ENCODE data around the gene CCDC69. TPM values are rescaled to one million over a fixed set of nuclear protein-coding genes. Genes with fewer than 3 reads are reported as not detected.

CCDC69 gene
- total RNA-seq, 6 experiments from 2014 or later = 11.8 to 30.9 (median 22.9) TPM

DNA sequence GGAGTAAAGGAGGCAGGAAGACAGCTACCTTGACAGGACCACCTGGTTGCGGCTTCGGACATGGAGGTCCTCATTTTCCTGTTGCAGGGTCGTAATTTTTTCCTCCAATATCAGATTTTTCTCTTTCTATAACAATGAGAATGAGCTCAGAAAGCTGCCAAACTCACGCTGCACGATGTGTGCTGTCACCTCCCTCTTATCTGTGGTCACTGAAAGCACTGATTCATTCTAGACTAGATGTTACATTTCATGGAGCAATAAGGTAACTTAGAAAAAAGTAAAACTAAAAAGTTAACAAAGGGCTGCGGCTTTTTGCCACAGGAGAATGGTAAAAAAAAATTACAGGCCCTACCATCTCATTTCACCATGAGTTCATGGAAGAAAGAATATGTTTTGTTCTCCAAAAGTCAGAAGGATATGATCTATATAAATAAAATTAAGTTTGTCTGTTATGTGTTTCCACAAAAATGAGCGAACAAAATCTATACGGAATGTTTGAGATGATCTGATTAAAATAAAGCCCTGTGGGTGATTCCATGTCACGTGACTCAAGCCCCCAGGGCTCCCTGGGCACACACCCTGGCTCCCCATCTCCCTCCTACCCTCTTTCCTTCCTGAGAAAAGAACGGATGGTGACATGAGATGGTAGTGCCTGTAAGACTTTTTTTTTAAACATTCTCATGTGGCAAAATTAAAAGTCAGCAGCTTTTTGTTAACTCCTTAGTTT, 39.4 kb downstream of the CCDC69 start:
- H3K27ac ChIP-seq = no peak overlapping the region
- no peak for ATAC-seq
- no peak for TF ChIP-seq POLR2A (IDR thresholded peaks at IDR 0.05)
- TF ChIP-seq, protein P1, sequence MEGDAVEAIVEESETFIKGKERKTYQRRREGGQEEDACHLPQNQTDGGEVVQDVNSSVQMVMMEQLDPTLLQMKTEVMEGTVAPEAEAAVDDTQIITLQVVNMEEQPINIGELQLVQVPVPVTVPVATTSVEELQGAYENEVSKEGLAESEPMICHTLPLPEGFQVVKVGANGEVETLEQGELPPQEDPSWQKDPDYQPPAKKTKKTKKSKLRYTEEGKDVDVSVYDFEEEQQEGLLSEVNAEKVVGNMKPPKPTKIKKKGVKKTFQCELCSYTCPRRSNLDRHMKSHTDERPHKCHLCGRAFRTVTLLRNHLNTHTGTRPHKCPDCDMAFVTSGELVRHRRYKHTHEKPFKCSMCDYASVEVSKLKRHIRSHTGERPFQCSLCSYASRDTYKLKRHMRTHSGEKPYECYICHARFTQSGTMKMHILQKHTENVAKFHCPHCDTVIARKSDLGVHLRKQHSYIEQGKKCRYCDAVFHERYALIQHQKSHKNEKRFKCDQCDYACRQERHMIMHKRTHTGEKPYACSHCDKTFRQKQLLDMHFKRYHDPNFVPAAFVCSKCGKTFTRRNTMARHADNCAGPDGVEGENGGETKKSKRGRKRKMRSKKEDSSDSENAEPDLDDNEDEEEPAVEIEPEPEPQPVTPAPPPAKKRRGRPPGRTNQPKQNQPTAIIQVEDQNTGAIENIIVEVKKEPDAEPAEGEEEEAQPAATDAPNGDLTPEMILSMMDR (IDR thresholded peaks at IDR 0.05) = no peak
- H3K36me3 ChIP-seq = peaks cover 0 to 24% (median 0%) of the 10 kb centered on the region in 4 donors
- no peaks in the 10 kb centered on the region for H3K4me1 ChIP-seq
- peak in 1 of 3 donors; percentile 20 for DNase-seq
- 75% methylated on average over 10 of the region's 10 CpGs for WGBS (ENCODE audit: insufficient coverage, low coverage, low lambda C conversion rate, missing lambda C conversion rate)
- intact Hi-C loops (cut with DNase I) = no loop called here
- H3K4me3 ChIP-seq = no peak overlapping the region
- no peaks in the 10 kb centered on the region for H3K27me3 ChIP-seq
- H3K9me3 ChIP-seq = no peaks in the 10 kb centered on the region

DNA sequence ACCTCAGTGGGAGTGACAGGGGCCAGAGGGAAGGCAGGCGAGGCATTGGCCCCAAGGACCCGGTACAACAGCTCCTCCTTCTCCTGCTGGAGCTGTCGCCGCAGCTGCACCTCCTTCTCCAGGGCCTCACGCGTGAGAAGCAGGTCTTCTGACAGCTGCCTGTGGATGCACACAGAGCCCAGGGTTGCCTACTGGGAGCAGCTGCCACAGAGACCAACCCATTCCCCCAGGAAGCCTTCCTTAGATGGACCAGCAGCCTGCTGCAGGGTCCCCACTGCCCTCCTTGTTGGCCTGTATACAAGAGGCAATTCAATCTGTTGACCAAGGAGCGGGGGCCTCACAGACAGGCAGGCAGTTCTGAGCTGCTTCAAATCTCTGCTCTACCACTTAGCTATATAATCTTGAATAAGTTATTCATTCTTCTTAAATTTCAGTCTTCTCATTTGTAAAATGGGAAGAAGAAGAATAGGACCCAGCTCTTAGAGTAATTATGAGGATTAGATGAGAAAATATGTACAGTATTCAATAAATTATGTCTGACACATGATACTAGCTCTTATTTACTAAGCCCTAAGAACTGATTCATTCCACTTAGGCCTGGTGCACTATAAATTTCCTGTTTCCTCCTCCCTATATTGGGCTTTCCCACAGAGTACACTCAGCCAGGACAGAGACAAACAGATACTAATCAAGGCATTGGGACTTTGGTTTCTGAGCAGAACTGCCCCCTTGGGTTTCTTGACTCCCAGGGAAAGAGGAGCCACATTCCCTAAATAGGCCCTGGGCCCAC, 40.2 kb downstream of the CCDC69 start:
- H3K36me3 ChIP-seq = peaks cover 0 to 24% (median 0%) of the 10 kb centered on the region in 4 donors
- 100% methylated on average over 1 of the region's 7 CpGs for WGBS (ENCODE audit: insufficient coverage, low coverage, low lambda C conversion rate, missing lambda C conversion rate)

DNA sequence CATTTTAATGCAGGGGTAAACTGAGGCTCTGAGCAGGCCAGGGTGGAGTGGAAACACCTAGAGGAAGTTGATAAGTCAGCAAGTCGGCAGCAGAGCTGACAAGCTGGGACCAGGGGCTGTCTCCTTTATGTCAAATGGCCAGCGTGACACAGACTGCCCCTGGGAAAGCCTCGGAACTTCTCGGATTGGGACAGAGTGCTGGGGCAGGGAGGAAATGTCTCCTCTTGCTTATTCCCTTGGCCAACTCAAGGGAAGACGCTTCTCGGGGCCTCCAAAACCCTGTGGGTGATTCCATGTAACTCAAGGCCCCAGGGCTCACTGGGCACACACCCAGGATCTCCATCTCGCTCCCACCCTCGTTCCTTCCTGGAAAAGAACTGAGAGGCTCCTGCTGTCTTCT, 40.9 kb downstream of the CCDC69 start:
- no peak overlapping the region for H3K27ac ChIP-seq
- no peaks in the 10 kb centered on the region for H3K27me3 ChIP-seq
- no peak for TF ChIP-seq POLR2A (IDR thresholded peaks at IDR 0.05)
- TF ChIP-seq, protein P1 (IDR thresholded peaks at IDR 0.05) = no peak
- no peaks in the 10 kb centered on the region for H3K9me3 ChIP-seq
- no peak overlapping the region for H3K4me3 ChIP-seq
- H3K36me3 ChIP-seq = peaks cover 0 to 24% (median 0%) of the 10 kb centered on the region in 4 donors
- no peak for DNase-seq
- no peaks in the 10 kb centered on the region for H3K4me1 ChIP-seq
- no peak for ATAC-seq
- WGBS (ENCODE audit: insufficient coverage, low coverage, low lambda C conversion rate, missing lambda C conversion rate) = 61% methylated on average over 2 of the region's 8 CpGs
- intact Hi-C loops (cut with DNase I) = no loop called here

More for the DNA sequence above, 40.2 kb downstream of the CCDC69 start:
- Histone ChIP-seq H3K27me3 (no peaks in the 10 kb centered on the region), H3K27ac (no peak overlapping the region), H3K4me1 (no peaks in the 10 kb centered on the region), H3K4me3 (no peak overlapping the region), H3K9me3 (no peaks in the 10 kb centered on the region)
- ATAC-seq (no peak), DNase-seq (no peak)
- intact Hi-C loops (cut with DNase I) = no loop called here
- no peak for TF ChIP-seq POLR2A (IDR thresholded peaks at IDR 0.05)

DNA sequence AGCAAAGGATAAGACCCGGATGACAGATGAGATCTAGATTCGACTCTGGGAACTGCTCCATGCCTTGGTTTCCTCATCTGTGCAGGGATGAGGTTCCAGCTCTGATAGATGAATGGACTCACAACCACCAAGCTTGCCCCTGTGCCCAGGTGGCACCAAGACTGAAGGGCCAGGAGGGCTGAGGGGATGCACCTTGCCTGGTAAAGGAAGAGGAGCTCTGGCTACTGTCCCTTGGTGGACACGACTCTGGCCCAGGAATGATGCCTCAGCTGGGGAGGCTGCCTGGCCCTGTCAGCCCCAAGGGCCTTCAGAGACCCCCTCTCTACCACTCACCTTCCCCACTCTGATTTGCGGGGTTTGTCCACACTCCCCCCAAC, 41.4 kb downstream of the CCDC69 start:
- no peak for DNase-seq
- no peak for ATAC-seq
- Histone ChIP-seq H3K36me3 (peaks cover 0 to 24% (median 0%) of the 10 kb centered on the region in 4 donors), H3K4me1 (no peaks in the 10 kb centered on the region), H3K4me3 (no peak overlapping the region), H3K9me3 (no peaks in the 10 kb centered on the region), H3K27me3 (no peaks in the 10 kb centered on the region), H3K27ac (no peak overlapping the region)
- WGBS (ENCODE audit: insufficient coverage, low coverage, low lambda C conversion rate, missing lambda C conversion rate) = 90% methylated on average over 3 of the region's 4 CpGs
- TF ChIP-seq, protein P1 (IDR thresholded peaks at IDR 0.05) = no peak
- TF ChIP-seq POLR2A (IDR thresholded peaks at IDR 0.05) = no peak
- intact Hi-C loops (cut with DNase I) = no loop called here
